Measurements from ENCODE around the gene IRF1.

GRCh38 chr5:132461569-132462070, 29.0 kb downstream of the IRF1 start:
- no peak for TF ChIP-seq EZH2 (IDR thresholded peaks at IDR 0.05)
- no peak for TF ChIP-seq POLR2AphosphoS5 (IDR thresholded peaks at IDR 0.05; ENCODE audit: borderline replicate concordance, low read depth, low read length)
